ENCODE results near the gene DOCK4.

The DOCK4 gene

GRCh38 chr7:111829221-111829620, 377.0 kb downstream of the DOCK4 start:
- no peak for DNase-seq (ENCODE audit: low read depth in 1 of 2, low spot score in 1 of 2)

GRCh38 chr7:111827863-111828504, 378.2 kb downstream of the DOCK4 start:
- DNase-seq (ENCODE audit: low read depth in 1 of 2, low spot score in 1 of 2), result no peak

GRCh38 chr7:111825046-111825445, 381.2 kb downstream of the DOCK4 start:
- DNase-seq (ENCODE audit: low read depth in 1 of 2, low spot score in 1 of 2), result no peak

- DNase-seq (ENCODE audit: low read depth in 1 of 2, low spot score in 1 of 2), result no peak
Measured at GRCh38 chr7:111823826-111824225, 382.4 kb downstream of the DOCK4 start.

GRCh38 chr7:111821046-111821445, 385.2 kb downstream of the DOCK4 start:
- DNase-seq (ENCODE audit: low read depth in 1 of 2, low spot score in 1 of 2), result no peak

- DNase-seq (ENCODE audit: low read depth in 1 of 2, low spot score in 1 of 2), result no peak
Measured at GRCh38 chr7:111820621-111821020, 385.6 kb downstream of the DOCK4 start.

- DNase-seq (ENCODE audit: low read depth in 1 of 2, low spot score in 1 of 2), result no peak
Measured at GRCh38 chr7:111820121-111820520, 386.1 kb downstream of the DOCK4 start.

GRCh38 chr7:111815354-111815753, 390.8 kb downstream of the DOCK4 start:
- DNase-seq (ENCODE audit: low read depth in 1 of 2, low spot score in 1 of 2), result no peak

- DNase-seq (ENCODE audit: low read depth in 1 of 2, low spot score in 1 of 2), result no peak
Measured at GRCh38 chr7:111813306-111813705, 392.9 kb downstream of the DOCK4 start.

- DNase-seq (ENCODE audit: low read depth in 1 of 2, low spot score in 1 of 2), result no peak
Measured at GRCh38 chr7:111806232-111806631, 400.0 kb downstream of the DOCK4 start.

GRCh38 chr7:111803015-111803758, 403.0 kb downstream of the DOCK4 start:
- no peak for DNase-seq (ENCODE audit: low read depth in 1 of 2, low spot score in 1 of 2)

- no peak for DNase-seq (ENCODE audit: low read depth in 1 of 2, low spot score in 1 of 2)
Measured at GRCh38 chr7:111802194-111802772, 403.9 kb downstream of the DOCK4 start.

- DNase-seq (ENCODE audit: low read depth in 1 of 2, low spot score in 1 of 2), result no peak
Measured at GRCh38 chr7:111801277-111801676, 404.9 kb downstream of the DOCK4 start.

- DNase-seq (ENCODE audit: low read depth in 1 of 2, low spot score in 1 of 2), result no peak
Measured at GRCh38 chr7:111796671-111797070, 409.5 kb downstream of the DOCK4 start.

GRCh38 chr7:111789870-111790269, 416.3 kb downstream of the DOCK4 start:
- DNase-seq (ENCODE audit: low read depth in 1 of 2, low spot score in 1 of 2), result no peak

GRCh38 chr7:111789048-111789320, 417.2 kb downstream of the DOCK4 start:
- no peak for DNase-seq (ENCODE audit: low read depth in 1 of 2, low spot score in 1 of 2)

GRCh38 chr7:111788286-111789047, 417.7 kb downstream of the DOCK4 start:
- no peak for DNase-seq (ENCODE audit: low read depth in 1 of 2, low spot score in 1 of 2)

GRCh38 chr7:111787741-111788140, 418.5 kb downstream of the DOCK4 start:
- DNase-seq (ENCODE audit: low read depth in 1 of 2, low spot score in 1 of 2), result no peak

GRCh38 chr7:111787099-111787498, 419.1 kb downstream of the DOCK4 start:
- DNase-seq (ENCODE audit: low read depth in 1 of 2, low spot score in 1 of 2), result no peak

GRCh38 chr7:111785076-111785475, 421.1 kb downstream of the DOCK4 start:
- no peak for DNase-seq (ENCODE audit: low read depth in 1 of 2, low spot score in 1 of 2)

GRCh38 chr7:111784296-111784695, 421.9 kb downstream of the DOCK4 start:
- no peak for DNase-seq (ENCODE audit: low read depth in 1 of 2, low spot score in 1 of 2)

GRCh38 chr7:111783854-111784253, 422.3 kb downstream of the DOCK4 start:
- DNase-seq (ENCODE audit: low read depth in 1 of 2, low spot score in 1 of 2), result no peak

Data from activated T-helper 1 cell treated with anti-CD3 and anti-CD28 coated beads, Interleukin-2, amount 50 U/mL, for 16 hours (primary cell).